ENCODE results near the gene MRAS. TPM values are rescaled to one million over a fixed set of nuclear protein-coding genes. Genes with fewer than 3 reads are reported as not detected.
A peak's percentile ranks its signal among the peaks of the same experiment; 100 is the strongest.

Gene MRAS
- total and polyA plus RNA-seq, 2 of the 4 experiments (the other 2 are of a cell fraction) = 59.3 to 60.6 TPM

GRCh38 chr3:138397983-138398382 lies 49.6 kb downstream of the MRAS start:
- ATAC-seq (ENCODE audit: low read depth) (no peak), DNase-seq (no peak)
- no TSS peak for BruUV-seq (replicated peaks)
- TF ChIP-seq USF2 (IDR thresholded peaks at IDR 0.05; ENCODE audit: low read depth, low read length) (no peak), SMC3 (IDR thresholded peaks at IDR 0.05; ENCODE audit: low read depth, low read length) (0 out of 2 replicates have a peak, but pooled peaks have one; percentile 15), RCOR1 (IDR thresholded peaks at IDR 0.05; ENCODE audit: insufficient replicate concordance, low read length) (no peak), MAFK (IDR thresholded peaks at IDR 0.05; ENCODE audit: low read depth, low read length) (no peak), NFE2L2 (IDR thresholded peaks at IDR 0.05; ENCODE audit: low read depth, low read length) (no peak)
- H4K20me1 ChIP-seq (ENCODE audit: insufficient read depth, low read length) = no peaks in the 10 kb centered on the region; the same call in 1 of the 2 replicates
- H3K56ac ChIP-seq (ENCODE audit: extremely low read depth, insufficient read depth, low read length) = no peak overlapping the region
- H3K79me1 ChIP-seq (ENCODE audit: low read depth in 1 of 2, low read length in 2 of 2) = peaks cover 5 to 22% of the 10 kb centered on the region in 2 experiments; a peak in 2 of 4 replicates
- POLR2A ChIA-PET (ENCODE audit: unreplicated experiment) = no interaction called here
- H3K4me1 ChIP-seq (ENCODE audit: control insufficient read depth, insufficient read depth, low read length) = no peaks in the 10 kb centered on the region
- no peak overlapping the region for H4K8ac ChIP-seq (ENCODE audit: low read depth in 2 of 2, low read length in 2 of 2)
- H2BK20ac ChIP-seq (ENCODE audit: low read depth, low read length) = no peak overlapping the region
- no peak overlapping the region for H3K4me2 ChIP-seq (ENCODE audit: low read depth, low read length)
- no peaks in the 10 kb centered on the region for H3K9me3 ChIP-seq (ENCODE audit: control insufficient read depth, insufficient read depth, low read length)
- H3K9ac ChIP-seq (ENCODE audit: low read depth, low read length) = no peak overlapping the region
- CTCF ChIA-PET = interaction anchor here (1.3 to 1.5 kb wide), 2 partner anchors 14 to 20 kb away, joined by 3 to 8 read pairs; no protein-coding TSS in a partner anchor
- H2AFZ ChIP-seq (replicated peaks; ENCODE audit: low read length, poor library complexity) = no peak overlapping the region
- no peaks in the 10 kb centered on the region for H3K27me3 ChIP-seq (ENCODE audit: control insufficient read depth, insufficient read depth, low read length)
- no peak overlapping the region for H3K4ac ChIP-seq (ENCODE audit: low read depth, low read length)
- no peak overlapping the region for H2BK15ac ChIP-seq (ENCODE audit: low read depth, low read length)
- no peaks in the 10 kb centered on the region; the same call in 1 of the 2 replicates for H3K9me1 ChIP-seq (ENCODE audit: insufficient read depth, low read length)
- dilution Hi-C loops (cut with HindIII; ENCODE audit: low sequenced_read_pairs, unreplicated experiment) = no loop called here
- in situ Hi-C loops (cut with MboI; ENCODE audit: low sequenced_read_pairs) = no loop called here
- H3K36me3 ChIP-seq (ENCODE audit: control insufficient read depth, insufficient read depth, low read length) = peaks cover 21% of the 10 kb centered on the region
- H3K4me3 ChIP-seq (ENCODE audit: insufficient read depth, low read depth, low read length) = no peak overlapping the region
- no peak overlapping the region for H4K5ac ChIP-seq (ENCODE audit: low read depth, low read length)
- H2AK5ac ChIP-seq (ENCODE audit: low read depth, low read length) = no peak overlapping the region
- H3K18ac ChIP-seq (ENCODE audit: low read depth, low read length) = no peak overlapping the region
- no peak overlapping the region for H2BK5ac ChIP-seq (ENCODE audit: low read depth, low read length, poor library complexity, severe bottlenecking)
- H4K91ac ChIP-seq (ENCODE audit: insufficient read depth, low read depth, low read length) = no peak overlapping the region
- no CpG with 5 or more reads among the region's 4 CpGs for WGBS, 2 experiments (ENCODE audit: extremely low coverage in 2 of 2, insufficient read length in 1 of 2)
- no peak overlapping the region for H3K27ac ChIP-seq (ENCODE audit: insufficient read depth, low read length)
- intact Hi-C loops (cut with micrococcal nuclease) = no loop called here
- H2BK120ac ChIP-seq (ENCODE audit: low read depth, low read length) = no peak overlapping the region
- no peak overlapping the region for H2AK9ac ChIP-seq (replicated peaks; ENCODE audit: low read depth, low read length, poor library complexity)
- H3K23ac ChIP-seq (ENCODE audit: low read depth, low read length) = no peak overlapping the region
- H3K14ac ChIP-seq (replicated peaks; ENCODE audit: low read depth, low read length) = no peak overlapping the region
